ENCODE results near the gene FADS2.

- no peak for TF ChIP-seq POLR2A (IDR thresholded peaks at IDR 0.05; ENCODE audit: low read depth, low read length)
- TF ChIP-seq POLR2AphosphoS5 (IDR thresholded peaks at IDR 0.05; ENCODE audit: low read depth, low read length) = no peak
- no peak for TF ChIP-seq POU2F2 (IDR thresholded peaks at IDR 0.05; ENCODE audit: low read depth, low read length)
These were observed 42.2 kb upstream of the FADS2 start for GRCh38 chr11:61785837-61786402.
